A673 (cell line): ENCODE measurements around the gene COG4. TPM values are rescaled to one million over a fixed set of nuclear protein-coding genes. Genes with fewer than 3 reads are reported as not detected.
"Not testable (repeated sequence)": the region's sequence is repeated elsewhere in the genome, so short reads cannot be mapped to it uniquely, and the experiment has no call there.

Source experiments
- BruUV-seq: library from RNA; stranded (reverse); fragments of 400-500 nt; replicated peaks from 2 replicates; lab custom pipeline; 2021; lab: Mats Ljungman, UMichigan
- CTCF ChIA-PET: fragments of 300-600 bp; sonication (Branson Sonifier 250); formaldehyde crosslinking; loops from one replicate; lab custom pipeline; 2022; ENCODE audit warnings: antibody characterized with exemption; lab: Charles Lee
- POLR2A ChIA-PET: fragments of 300-600 bp; sonication (Branson Sonifier 250); formaldehyde crosslinking; loops from one replicate; lab custom pipeline; 2022; ENCODE audit warnings: antibody characterized with exemption; ENCODE audit not compliant: low non-redundant PET; lab: Charles Lee
- DNase-seq: peaks from one replicate; pipeline ENCODE4 v3.0.0-alpha.2; 2015; ENCODE audit warnings: low spot score
- H3K27ac ChIP-seq: fragments of 200-600 bp; sonication (generic); 2 replicates; pipeline ENCODE4 v1.5.1; 2016; ENCODE audit warnings: mixed run types, low read depth, mild to moderate bottlenecking, mixed read lengths, antibody characterized with exemption, low read length; ENCODE audit not compliant: poor library complexity, severe bottlenecking
- H3K27me3 ChIP-seq: fragments of 200-600 bp; sonication (generic); replicated peaks from 2 replicates; pipeline ENCODE4 v1.6.1; 2017; ENCODE audit warnings: mixed run types, low read depth, mild to moderate bottlenecking, mixed read lengths, antibody characterized with exemption, low read length; ENCODE audit not compliant: insufficient read depth, poor library complexity
- H3K36me3 ChIP-seq: fragments of 200-600 bp; sonication (generic); 2 replicates; pipeline ENCODE4 v1.6.1; 2016; ENCODE audit warnings: mixed run types, mild to moderate bottlenecking, mixed read lengths, antibody characterized with exemption, low read length; ENCODE audit not compliant: insufficient read depth, poor library complexity, severe bottlenecking
- H3K4me1 ChIP-seq: fragments of 200-600 bp; sonication (generic); 2 replicates; pipeline ENCODE4 v1.6.1; 2017; ENCODE audit warnings: mixed run types, mild to moderate bottlenecking, mixed read lengths, antibody characterized with exemption, low read length; ENCODE audit not compliant: insufficient read depth, poor library complexity, severe bottlenecking
- H3K4me3 ChIP-seq: fragments of 200-600 bp; sonication (generic); 2 replicates; pipeline ENCODE4 v1.5.1; 2016; ENCODE audit warnings: low read depth, mixed run types, mild to moderate bottlenecking, mixed read lengths, low read length; ENCODE audit not compliant: poor library complexity, severe bottlenecking
- H3K9me3 ChIP-seq: fragments of 200-600 bp; sonication (generic); 2 replicates; pipeline ENCODE4 v1.6.1; 2016; ENCODE audit warnings: mixed run types, low read depth, mild to moderate bottlenecking, mixed read lengths, antibody characterized with exemption, low read length; ENCODE audit not compliant: poor library complexity, severe bottlenecking
- CTCF ChIP-seq: fragments of 300-800, 200-600 bp; sonication (generic); conservative IDR thresholded peaks from 2 replicates; pipeline ENCODE4 v1.5.1; 2017; ENCODE audit warnings: low read depth, mild to moderate bottlenecking, antibody characterized with exemption, low read length, moderate library complexity, mixed read lengths
- EZH2 ChIP-seq: fragments of 200-600 bp; sonication (generic); IDR thresholded peaks from 2 replicates; pipeline ENCODE4 v1.6.1; 2017; ENCODE audit warnings: borderline replicate concordance, low read depth, mild to moderate bottlenecking, mixed read lengths, antibody characterized with exemption, low read length; ENCODE audit not compliant: poor library complexity, severe bottlenecking
- intact Hi-C: fragments of 100-400 bp; cut with micrococcal nuclease; formaldehyde crosslinking; loops from one replicate; pipeline ENCODE4 v1.10.0; 2022; ENCODE audit not compliant: unreplicated experiment
- total RNA-seq: library from RNA; stranded (reverse); gene quantifications from 2 replicates; pipeline ENCODE4 v1.2.3, GENCODE V29; 2021

COG4 gene
- total RNA-seq, 1 experiment from 2014 or later: 68.6 TPM

- POLR2A ChIA-PET: no interaction called here
- H3K27ac ChIP-seq: no peak overlapping the region
- no peak overlapping the region for H3K4me3 ChIP-seq
- intact Hi-C loops: loop anchor here (5.0 kb wide), 1 partner anchor 262 kb away; no protein-coding TSS in a partner anchor
- no peaks in the 10 kb centered on the region for H3K27me3 ChIP-seq
- H3K4me1 ChIP-seq: no peaks in the 10 kb centered on the region
- TF ChIP-seq EZH2 (no peak), CTCF (no peak)
- BruUV-seq: no TSS peak
- H3K9me3 ChIP-seq: no peaks in the 10 kb centered on the region
- CTCF ChIA-PET: no interaction called here
- no peak for DNase-seq
- peaks cover 100% of the 10 kb centered on the region for H3K36me3 ChIP-seq
Measured at GRCh38 chr16:70544548-70544947, 21.2 kb upstream of the COG4 start.

DNA sequence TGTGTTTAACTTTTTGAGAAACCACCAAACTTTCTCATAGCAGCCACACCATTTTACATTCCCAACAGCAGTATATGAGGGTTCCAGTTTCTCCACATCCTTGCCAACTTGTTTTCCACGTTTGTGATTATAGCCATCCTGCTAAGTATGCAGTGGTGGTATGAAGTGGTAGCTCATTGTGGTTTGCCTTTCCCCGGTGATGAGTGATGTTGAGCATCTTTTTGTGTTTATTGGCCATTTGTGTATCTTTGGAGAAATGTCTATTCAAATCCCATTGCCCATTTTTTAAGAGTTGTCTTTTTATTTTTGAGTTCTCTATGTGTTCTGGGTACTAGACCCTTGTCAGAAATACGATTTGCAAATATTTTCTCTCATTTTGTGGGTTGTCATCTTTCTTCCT is 17.6 kb upstream of the COG4 start:
- Histone ChIP-seq H3K27me3 (no peaks in the 10 kb centered on the region), H3K27ac (no peak overlapping the region), H3K4me1 (no peaks in the 10 kb centered on the region), H3K4me3 (no peak overlapping the region), H3K36me3 (peaks cover 100% of the 10 kb centered on the region), H3K9me3 (no peaks in the 10 kb centered on the region)
- ChIA-PET CTCF (no interaction called here), POLR2A (interaction anchor here (0.7 kb wide), 1 partner anchor 35 kb away, joined by 3 read pairs; no protein-coding TSS in a partner anchor)
- DNase-seq: no peak
- TF ChIP-seq EZH2 (no peak), CTCF (no peak)
- intact Hi-C loops: loop anchor here (5.0 kb wide), 1 partner anchor 259 kb away; no protein-coding TSS in a partner anchor
- BruUV-seq: no TSS peak

- Histone ChIP-seq H3K27me3 (no peaks in the 10 kb centered on the region), H3K9me3 (no peaks in the 10 kb centered on the region), H3K4me3 (no peak overlapping the region), H3K4me1 (no peaks in the 10 kb centered on the region), H3K27ac (no peak overlapping the region), H3K36me3 (peaks cover 100% of the 10 kb centered on the region)
- TF ChIP-seq EZH2 (no peak), CTCF (no peak)
- CTCF ChIA-PET: no interaction called here
- no peak for DNase-seq
- intact Hi-C loops: loop anchor here (5.0 kb wide), 1 partner anchor 37 kb away; no protein-coding TSS in a partner anchor
- BruUV-seq: no TSS peak
- POLR2A ChIA-PET: no interaction called here
Measured at GRCh38 chr16:70534971-70535370, 11.6 kb upstream of the COG4 start.

DNA sequence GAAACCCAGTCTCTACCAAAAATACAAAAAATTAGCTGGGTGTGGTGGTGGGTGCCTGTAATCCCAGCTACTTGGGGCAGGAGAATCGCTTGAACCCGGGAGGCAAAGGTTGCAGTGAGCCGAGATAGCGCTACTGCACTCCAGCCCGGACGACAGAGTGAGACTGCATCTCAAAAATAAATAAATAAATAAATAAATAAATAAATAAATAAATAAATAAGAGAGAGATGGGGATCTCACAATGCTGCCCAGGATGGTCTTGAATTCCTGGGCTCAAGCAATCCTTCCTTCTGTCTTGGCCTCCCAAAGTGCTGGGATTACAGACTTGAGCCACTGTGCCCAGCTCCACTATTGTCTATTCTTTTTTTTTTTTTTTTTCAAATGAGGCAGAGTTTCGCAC is 6.6 kb upstream of the COG4 start:
- POLR2A ChIA-PET, CTCF ChIA-PET, H3K9me3 ChIP-seq, H3K4me3 ChIP-seq, H3K27me3 ChIP-seq, H3K27ac ChIP-seq, DNase-seq, BruUV-seq: not testable (repeated sequence)
- H3K36me3 ChIP-seq: peaks cover 94% of the 10 kb centered on the region
- H3K4me1 ChIP-seq: peaks cover 31% of the 10 kb centered on the region
- intact Hi-C loops: loop anchor here (10.0 kb wide), 1 partner anchor 125 kb away; no protein-coding TSS in a partner anchor
